HepG2 (cell line): Measurements from ENCODE around the gene ACAP1. TPM values are rescaled to one million over a fixed set of nuclear protein-coding genes. Genes with fewer than 3 reads are reported as not detected.

Experiments
- CREB1 ChIP-seq, 2 experiments: fragments of 450-650 bp in 1 of 2; IDR thresholded peaks; 2 replicates each; pipeline ENCODE4 v1.6.1; 2016 to 2017; ENCODE audit warnings: control low read depth in 1 of 2, mild to moderate bottlenecking in 1 of 2, missing compliant biosample characterization in 1 of 2, missing genetic modification characterization in 1 of 2
- FOXA3 ChIP-seq: IDR thresholded peaks from 2 replicates; pipeline ENCODE4 v1.6.1; 2016; ENCODE audit warnings: missing genetic modification reagents, missing compliant biosample characterization
- GLI4 ChIP-seq: sonication (generic); formaldehyde crosslinking; IDR thresholded peaks from 2 replicates; pipeline ENCODE4 v1.5.1; 2020; ENCODE audit warnings: missing genetic modification reagents, mild to moderate bottlenecking, moderate library complexity, borderline replicate concordance
- HNRNPK ChIP-seq: fragments of 200-400 bp; formaldehyde crosslinking; IDR thresholded peaks from 2 replicates; pipeline ENCODE4 v1.6.1; 2018; ENCODE audit warnings: low read length, low read depth, moderate library complexity, mild to moderate bottlenecking; ENCODE audit not compliant: poor library complexity, severe bottlenecking
- NCOA2 ChIP-seq: sonication (generic); formaldehyde crosslinking; IDR thresholded peaks from 2 replicates; pipeline ENCODE4 v1.8.0; 2022; ENCODE audit warnings: inconsistent platforms
- ZIK1 ChIP-seq: sonication (generic); formaldehyde crosslinking; IDR thresholded peaks from 2 replicates; pipeline ENCODE4 v1.5.0; 2020; ENCODE audit warnings: mild to moderate bottlenecking, low read depth, missing genetic modification reagents, borderline replicate concordance
- ZNF12 ChIP-seq: sonication (generic); formaldehyde crosslinking; IDR thresholded peaks from 2 replicates; pipeline ENCODE4 v1.5.0; 2020; ENCODE audit warnings: missing genetic modification reagents
- ZNF44 ChIP-seq: sonication (generic); formaldehyde crosslinking; IDR thresholded peaks from 2 replicates; pipeline ENCODE4 v1.5.1; 2020; ENCODE audit warnings: mild to moderate bottlenecking, missing genetic modification reagents
- ZNF501 ChIP-seq: sonication (generic); formaldehyde crosslinking; IDR thresholded peaks from 2 replicates; pipeline ENCODE4 v1.5.1; 2020; ENCODE audit warnings: mild to moderate bottlenecking, moderate library complexity, missing genetic modification reagents
- ZNF556 ChIP-seq: sonication (generic); formaldehyde crosslinking; IDR thresholded peaks from 2 replicates; pipeline ENCODE4 v1.4.0; 2020; ENCODE audit warnings: mild to moderate bottlenecking, missing genetic modification reagents, borderline replicate concordance
- ZNF749 ChIP-seq: sonication (generic); formaldehyde crosslinking; IDR thresholded peaks from 2 replicates; pipeline ENCODE4 v1.8.0; 2022; ENCODE audit warnings: mild to moderate bottlenecking, missing genetic modification reagents, moderate library complexity, borderline replicate concordance
- polyA plus RNA-seq, 8 experiments: library from polyadenylated mRNA; depleted of rRNA in 3 of 8; stranded (reverse) in 7 of 8; unstranded in 1 of 8; fragments of >200 nt; fragmentation: Illumina TruSeq in 4 of 8; extraction: Trizol in 4 of 8; gene quantifications; 2 replicates each; pipeline versions ENCODE4 v1.2.1 to v1.2.3, GENCODE V29; 2011 to 2016; ENCODE audit warnings: low read depth in 4 of 8, missing spikeins in 1 of 8, mixed read lengths in 1 of 8; ENCODE audit not compliant: insufficient read depth in 1 of 8
- total RNA-seq, 5 experiments: library from RNA; depleted of rRNA; stranded (reverse); fragments of >200 nt; fragmentation: Illumina TruSeq; extraction: Trizol; gene quantifications; 2 replicates each; pipeline ENCODE4 v1.2.3, GENCODE V29; 2016; ENCODE audit warnings: low read depth in 1 of 5
- TF ChIP-seq, protein P1 (sequence below): sonication (generic); formaldehyde crosslinking; IDR thresholded peaks from 2 replicates; pipeline ENCODE4 v1.4.0; 2020; ENCODE audit warnings: low read depth, missing genetic modification reagents
- TF ChIP-seq, protein P2 (sequence below): sonication (generic); formaldehyde crosslinking; IDR thresholded peaks from 2 replicates; pipeline ENCODE4 v1.4.0; 2020; ENCODE audit warnings: missing genetic modification reagents
- TF ChIP-seq, protein P3 (sequence below): IDR thresholded peaks from 2 replicates; pipeline ENCODE4 v1.6.1; 2016; ENCODE audit warnings: missing genetic modification reagents, missing compliant biosample characterization
- TF ChIP-seq, protein P4 (sequence below): IDR thresholded peaks from 2 replicates; pipeline ENCODE4 v1.4.0; 2020; ENCODE audit warnings: mild to moderate bottlenecking, missing genetic modification reagents

ACAP1 gene
- total and polyA plus RNA-seq, 2 of the 13 experiments (the other 11 are each of a cell fraction or from before 2014, with no cell fraction given): 1.3 to 2.5 TPM

DNA sequence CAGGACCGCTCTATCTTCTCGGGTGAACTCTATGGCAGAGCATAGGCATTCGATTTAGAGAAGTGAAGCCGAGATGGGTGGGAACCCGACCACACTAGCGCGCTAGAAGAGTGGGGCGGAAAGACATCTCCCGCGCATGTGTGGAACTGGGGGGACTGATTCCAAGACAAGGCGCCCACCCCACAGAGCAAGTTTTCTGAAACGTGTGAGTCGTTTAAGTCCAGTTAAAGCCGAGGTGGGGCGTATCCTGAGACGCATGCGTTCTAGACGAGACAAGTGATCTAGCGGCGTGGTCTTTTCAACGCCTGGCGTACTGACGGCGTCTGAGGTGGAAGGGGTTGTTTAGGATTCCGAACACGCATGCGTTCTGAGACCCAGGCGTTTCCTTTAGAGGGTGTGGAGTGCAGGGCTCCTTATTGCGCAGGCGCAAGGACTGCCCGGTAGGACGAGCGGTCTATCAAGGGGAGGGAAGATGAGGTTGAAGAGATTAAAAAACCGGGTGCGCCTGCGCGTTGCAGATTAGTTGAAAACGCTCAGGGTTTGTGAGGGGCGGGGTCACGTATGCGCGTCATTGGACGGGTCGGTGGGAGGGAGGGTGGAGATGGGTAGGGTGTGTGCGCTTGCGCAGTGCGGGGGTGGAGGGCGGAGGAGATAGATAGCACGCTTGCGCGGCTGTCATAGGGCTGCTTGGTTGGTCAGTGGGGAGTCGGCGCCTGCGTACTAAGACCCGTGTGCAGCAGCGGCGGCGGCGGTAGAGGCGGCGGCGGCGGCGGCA lies 29.2 kb upstream of the ACAP1 start, which contains the start of gene EIF5A (continued):
- TF ChIP-seq ZNF556 (CRISPR knock-in tag) (peak; percentile 67; the same call in 1 of the 2 replicates), ZNF749 (CRISPR knock-in tag) (no peak; the same call in 1 of the 2 replicates), FOXA3 (CRISPR knock-in tag) (peak; percentile 40), GLI4 (peak; percentile 74; the same call in 1 of the 2 replicates), ZNF12 (CRISPR knock-in tag) (peak; percentile 49; the same call in 1 of the 2 replicates), CREB1 (IDR thresholded peaks at IDR 0.05) (peak; percentile 92), CREB1 (CRISPR knock-in tag; IDR thresholded peaks at IDR 0.05) (peak; percentile 77), NCOA2 (CRISPR knock-in tag) (peak; percentile 38; the same call in 1 of the 2 replicates), ZNF501 (CRISPR knock-in tag) (peak; percentile 92), HNRNPK (peak; percentile 7), ZIK1 (CRISPR knock-in tag) (no peak), ZNF44 (CRISPR knock-in tag) (peak; percentile 44; the same call in 1 of the 2 replicates)
- TF ChIP-seq, protein P1, sequence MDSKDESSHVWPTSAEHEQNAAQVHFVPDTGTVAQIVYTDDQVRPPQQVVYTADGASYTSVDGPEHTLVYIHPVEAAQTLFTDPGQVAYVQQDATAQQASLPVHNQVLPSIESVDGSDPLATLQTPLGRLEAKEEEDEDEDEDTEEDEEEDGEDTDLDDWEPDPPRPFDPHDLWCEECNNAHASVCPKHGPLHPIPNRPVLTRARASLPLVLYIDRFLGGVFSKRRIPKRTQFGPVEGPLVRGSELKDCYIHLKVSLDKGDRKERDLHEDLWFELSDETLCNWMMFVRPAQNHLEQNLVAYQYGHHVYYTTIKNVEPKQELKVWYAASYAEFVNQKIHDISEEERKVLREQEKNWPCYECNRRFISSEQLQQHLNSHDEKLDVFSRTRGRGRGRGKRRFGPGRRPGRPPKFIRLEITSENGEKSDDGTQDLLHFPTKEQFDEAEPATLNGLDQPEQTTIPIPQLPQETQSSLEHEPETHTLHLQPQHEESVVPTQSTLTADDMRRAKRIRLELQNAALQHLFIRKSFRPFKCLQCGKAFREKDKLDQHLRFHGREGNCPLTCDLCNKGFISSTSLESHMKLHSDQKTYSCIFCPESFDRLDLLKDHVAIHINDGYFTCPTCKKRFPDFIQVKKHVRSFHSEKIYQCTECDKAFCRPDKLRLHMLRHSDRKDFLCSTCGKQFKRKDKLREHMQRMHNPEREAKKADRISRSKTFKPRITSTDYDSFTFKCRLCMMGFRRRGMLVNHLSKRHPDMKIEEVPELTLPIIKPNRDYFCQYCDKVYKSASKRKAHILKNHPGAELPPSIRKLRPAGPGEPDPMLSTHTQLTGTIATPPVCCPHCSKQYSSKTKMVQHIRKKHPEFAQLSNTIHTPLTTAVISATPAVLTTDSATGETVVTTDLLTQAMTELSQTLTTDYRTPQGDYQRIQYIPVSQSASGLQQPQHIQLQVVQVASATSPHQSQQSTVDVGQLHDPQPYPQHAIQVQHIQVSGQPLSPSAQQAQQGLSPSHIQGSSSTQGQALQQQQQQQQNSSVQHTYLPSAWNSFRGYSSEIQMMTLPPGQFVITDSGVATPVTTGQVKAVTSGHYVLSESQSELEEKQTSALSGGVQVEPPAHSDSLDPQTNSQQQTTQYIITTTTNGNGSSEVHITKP (CRISPR knock-in tag): peak; percentile 48; the same call in 1 of the 2 replicates
- TF ChIP-seq, protein P2, sequence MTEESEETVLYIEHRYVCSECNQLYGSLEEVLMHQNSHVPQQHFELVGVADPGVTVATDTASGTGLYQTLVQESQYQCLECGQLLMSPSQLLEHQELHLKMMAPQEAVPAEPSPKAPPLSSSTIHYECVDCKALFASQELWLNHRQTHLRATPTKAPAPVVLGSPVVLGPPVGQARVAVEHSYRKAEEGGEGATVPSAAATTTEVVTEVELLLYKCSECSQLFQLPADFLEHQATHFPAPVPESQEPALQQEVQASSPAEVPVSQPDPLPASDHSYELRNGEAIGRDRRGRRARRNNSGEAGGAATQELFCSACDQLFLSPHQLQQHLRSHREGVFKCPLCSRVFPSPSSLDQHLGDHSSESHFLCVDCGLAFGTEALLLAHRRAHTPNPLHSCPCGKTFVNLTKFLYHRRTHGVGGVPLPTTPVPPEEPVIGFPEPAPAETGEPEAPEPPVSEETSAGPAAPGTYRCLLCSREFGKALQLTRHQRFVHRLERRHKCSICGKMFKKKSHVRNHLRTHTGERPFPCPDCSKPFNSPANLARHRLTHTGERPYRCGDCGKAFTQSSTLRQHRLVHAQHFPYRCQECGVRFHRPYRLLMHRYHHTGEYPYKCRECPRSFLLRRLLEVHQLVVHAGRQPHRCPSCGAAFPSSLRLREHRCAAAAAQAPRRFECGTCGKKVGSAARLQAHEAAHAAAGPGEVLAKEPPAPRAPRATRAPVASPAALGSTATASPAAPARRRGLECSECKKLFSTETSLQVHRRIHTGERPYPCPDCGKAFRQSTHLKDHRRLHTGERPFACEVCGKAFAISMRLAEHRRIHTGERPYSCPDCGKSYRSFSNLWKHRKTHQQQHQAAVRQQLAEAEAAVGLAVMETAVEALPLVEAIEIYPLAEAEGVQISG: peak; percentile 99
- TF ChIP-seq, protein P3, sequence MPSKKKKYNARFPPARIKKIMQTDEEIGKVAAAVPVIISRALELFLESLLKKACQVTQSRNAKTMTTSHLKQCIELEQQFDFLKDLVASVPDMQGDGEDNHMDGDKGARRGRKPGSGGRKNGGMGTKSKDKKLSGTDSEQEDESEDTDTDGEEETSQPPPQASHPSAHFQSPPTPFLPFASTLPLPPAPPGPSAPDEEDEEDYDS: peak; percentile 71
- TF ChIP-seq, protein P4, sequence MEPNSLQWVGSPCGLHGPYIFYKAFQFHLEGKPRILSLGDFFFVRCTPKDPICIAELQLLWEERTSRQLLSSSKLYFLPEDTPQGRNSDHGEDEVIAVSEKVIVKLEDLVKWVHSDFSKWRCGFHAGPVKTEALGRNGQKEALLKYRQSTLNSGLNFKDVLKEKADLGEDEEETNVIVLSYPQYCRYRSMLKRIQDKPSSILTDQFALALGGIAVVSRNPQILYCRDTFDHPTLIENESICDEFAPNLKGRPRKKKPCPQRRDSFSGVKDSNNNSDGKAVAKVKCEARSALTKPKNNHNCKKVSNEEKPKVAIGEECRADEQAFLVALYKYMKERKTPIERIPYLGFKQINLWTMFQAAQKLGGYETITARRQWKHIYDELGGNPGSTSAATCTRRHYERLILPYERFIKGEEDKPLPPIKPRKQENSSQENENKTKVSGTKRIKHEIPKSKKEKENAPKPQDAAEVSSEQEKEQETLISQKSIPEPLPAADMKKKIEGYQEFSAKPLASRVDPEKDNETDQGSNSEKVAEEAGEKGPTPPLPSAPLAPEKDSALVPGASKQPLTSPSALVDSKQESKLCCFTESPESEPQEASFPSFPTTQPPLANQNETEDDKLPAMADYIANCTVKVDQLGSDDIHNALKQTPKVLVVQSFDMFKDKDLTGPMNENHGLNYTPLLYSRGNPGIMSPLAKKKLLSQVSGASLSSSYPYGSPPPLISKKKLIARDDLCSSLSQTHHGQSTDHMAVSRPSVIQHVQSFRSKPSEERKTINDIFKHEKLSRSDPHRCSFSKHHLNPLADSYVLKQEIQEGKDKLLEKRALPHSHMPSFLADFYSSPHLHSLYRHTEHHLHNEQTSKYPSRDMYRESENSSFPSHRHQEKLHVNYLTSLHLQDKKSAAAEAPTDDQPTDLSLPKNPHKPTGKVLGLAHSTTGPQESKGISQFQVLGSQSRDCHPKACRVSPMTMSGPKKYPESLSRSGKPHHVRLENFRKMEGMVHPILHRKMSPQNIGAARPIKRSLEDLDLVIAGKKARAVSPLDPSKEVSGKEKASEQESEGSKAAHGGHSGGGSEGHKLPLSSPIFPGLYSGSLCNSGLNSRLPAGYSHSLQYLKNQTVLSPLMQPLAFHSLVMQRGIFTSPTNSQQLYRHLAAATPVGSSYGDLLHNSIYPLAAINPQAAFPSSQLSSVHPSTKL (CRISPR knock-in tag): 0 out of 2 replicates have a peak, but pooled peaks have one; percentile 5
